Spleen (tissue), 11 donors: ENCODE data around the gene EML6. TPM values are rescaled to one million over a fixed set of nuclear protein-coding genes. Genes with fewer than 3 reads are reported as not detected.

Experiments
- DNase-seq: peaks from one replicate; pipeline ENCODE4 v3.0.0-alpha.2; 2020
- H3K27ac ChIP-seq, 8 donors: fragments of 200-600 bp; sonication (generic) in 7 of 8; 1 replicate in 4 of 8; 2 replicates in 4 of 8; pipeline versions ENCODE4 v1.5.0 to v1.8.0; 2016 to 2021; ENCODE audit warnings: inconsistent platforms in 4 of 8, mild to moderate bottlenecking in 4 of 8, moderate library complexity in 1 of 8
- H3K27me3 ChIP-seq, 7 donors: fragments of 200-600 bp; sonication (generic) in 6 of 7; replicated peaks in 1 of 7; 1 replicate in 4 of 7; 2 replicates in 3 of 7; pipeline versions ENCODE4 v1.5.0 to v1.8.0; 2016 to 2021; ENCODE audit warnings: inconsistent platforms in 3 of 7, mild to moderate bottlenecking in 1 of 7
- H3K36me3 ChIP-seq, 6 donors: fragments of 200-600 bp; sonication (generic) in 5 of 6; 1 replicate in 4 of 6; 2 replicates in 2 of 6; pipeline versions ENCODE4 v1.5.0 to v1.8.0; 2016 to 2021; ENCODE audit warnings: inconsistent platforms in 2 of 6
- H3K4me1 ChIP-seq, 6 donors: fragments of 200-600 bp; sonication (generic) in 5 of 6; 1 replicate in 3 of 6; 2 replicates in 3 of 6; pipeline versions ENCODE4 v1.5.0 to v1.8.0; 2016 to 2021; ENCODE audit warnings: inconsistent platforms in 3 of 6
- H3K4me3 ChIP-seq, 8 donors: fragments of 200-600 bp; sonication (generic) in 7 of 8; 1 replicate in 4 of 8; 2 replicates in 4 of 8; pipeline versions ENCODE4 v1.5.0 to v1.8.0; 2016 to 2021; ENCODE audit warnings: inconsistent platforms in 4 of 8, mild to moderate bottlenecking in 4 of 8, moderate library complexity in 2 of 8
- H3K9me3 ChIP-seq, 8 donors: fragments of 200-600 bp; sonication (generic) in 7 of 8; 1 replicate in 4 of 8; 2 replicates in 4 of 8; pipeline versions ENCODE4 v1.5.0 to v1.8.0; 2016 to 2021; ENCODE audit warnings: inconsistent platforms in 4 of 8
- POLR2A ChIP-seq, 3 donors: fragments of 450-650 bp; IDR thresholded peaks; one replicate each; pipeline ENCODE4 v1.5.1; 2017; ENCODE audit warnings: antibody characterized with exemption in 3 of 3, mild to moderate bottlenecking in 1 of 3
- POLR2AphosphoS5 ChIP-seq, 3 donors: sonication (generic); formaldehyde crosslinking; IDR thresholded peaks; one replicate each; pipeline ENCODE4 v1.5.1; 2017; ENCODE audit warnings: antibody characterized with exemption in 3 of 3
- WGBS, 5 donors: extraction: QIAGEN DNeasy Blood & Tissue Kit in 3 of 5; methylation state at CpG; one replicate each; pipeline versions ENCODE4 v1.1.5 to v1.1.7; 2013 to 2018; 5-methylcytosine and 5-hydroxymethylcytosine counted together
- intact Hi-C: fragments of 100-400 bp; cut with DNase I; formaldehyde crosslinking; loops from one replicate; pipeline ENCODE4 v1.15.0; 2023; ENCODE audit warnings: low total_unique reads
- polyA plus RNA-seq, 3 donors: library from polyadenylated mRNA; stranded (reverse); fragments of 200-250 nt; gene quantifications; one replicate each; pipeline ENCODE4 v1.2.1, GENCODE V29; 2013
- total RNA-seq, 7 donors: library from RNA; depleted of rRNA in 3 of 7; stranded (reverse); fragments of >200 nt in 3 of 7; fragmentation: NEBNext Ultra II Directional in 4 of 7; extraction: Animal tissue kit (Norgen Biotek cat#: 25700) in 4 of 7; gene quantifications; one replicate each; pipeline versions ENCODE4 v1.1.0 to v1.2.1, GENCODE V29; 2016 to 2021
- TF ChIP-seq, protein P1 (sequence below), 11 experiments: fragments of 200-600 bp in 7 of 11; fragments of 450-650 bp in 4 of 11; sonication (generic) in 4 of 11; IDR thresholded peaks in 8 of 11; conservative IDR thresholded peaks in 3 of 11; 1 replicate in 7 of 11; 2 replicates in 4 of 11; pipeline versions ENCODE4 v1.4.0 to v1.8.0; 2016 to 2021; ENCODE audit warnings: antibody characterized with exemption in 11 of 11, inconsistent platforms in 4 of 11, mild to moderate bottlenecking in 1 of 11
- donor health status: healthy with polysubstance abuse.
- donor health status: DM: no; HTN: no; CAD: no; lungs with moderate emphysema.
- donor health status: DM: no; HTN: no; CAD: no.
- donor health status: Bipolar disorder and iron deficiency.
- donor health status: healthy.
- donor health status: DM: no; HTN: no; CAD: no.
- donor health status: DM: yes; HTN: yes; CAD: no.

The EML6 gene
- total and polyA plus RNA-seq, 10 donors: 4.7 to 18.2 (median 7.6) TPM

DNA sequence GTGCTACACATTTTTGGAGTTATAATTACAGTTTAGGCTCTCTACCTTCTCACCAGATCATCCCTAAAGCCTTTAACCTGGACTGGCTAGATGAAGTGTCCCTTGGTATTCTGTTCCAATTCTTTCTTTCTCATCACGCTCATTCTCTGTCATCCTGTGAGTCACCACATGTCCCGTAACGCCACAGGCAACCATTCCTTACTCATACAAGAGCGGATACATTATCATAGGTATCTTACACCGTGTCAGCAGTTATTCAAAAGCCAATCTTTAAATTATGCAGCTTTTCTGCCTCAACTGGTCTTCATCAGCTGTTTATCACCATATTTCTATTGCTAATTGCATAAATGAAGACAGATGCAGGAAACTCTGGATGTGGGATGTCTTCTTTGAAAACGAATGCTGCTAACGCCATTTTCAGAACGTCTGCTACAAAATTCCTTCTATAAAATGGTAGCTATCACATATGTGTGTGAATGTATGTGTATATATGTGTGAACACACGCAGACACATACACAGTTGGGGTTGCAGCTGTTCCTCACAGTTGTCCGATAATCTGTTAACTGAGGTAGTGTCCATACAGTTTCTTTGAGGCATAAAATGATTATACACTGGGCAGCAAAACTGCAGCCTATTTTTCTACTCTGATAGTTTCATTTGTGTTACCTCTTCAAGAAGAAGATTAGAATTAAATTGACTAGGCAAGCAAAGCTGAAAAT, 47.9 kb downstream of the EML6 start:
- no peak overlapping the region for H3K4me3 ChIP-seq
- no peak overlapping the region for H3K27ac ChIP-seq
- WGBS, 5 donors: 82 to 95% (median 86%) methylated on average over 10 of the region's 10 CpGs
- peaks cover 0 to 5% (median 0%) of the 10 kb centered on the region in 6 donors for H3K4me1 ChIP-seq
- no peaks in the 10 kb centered on the region for H3K27me3 ChIP-seq
- no peak for DNase-seq
- intact Hi-C loops: no loop called here
- peaks cover 0 to 22% (median 16%) of the 10 kb centered on the region in 8 donors for H3K9me3 ChIP-seq
- TF ChIP-seq, protein P1, sequence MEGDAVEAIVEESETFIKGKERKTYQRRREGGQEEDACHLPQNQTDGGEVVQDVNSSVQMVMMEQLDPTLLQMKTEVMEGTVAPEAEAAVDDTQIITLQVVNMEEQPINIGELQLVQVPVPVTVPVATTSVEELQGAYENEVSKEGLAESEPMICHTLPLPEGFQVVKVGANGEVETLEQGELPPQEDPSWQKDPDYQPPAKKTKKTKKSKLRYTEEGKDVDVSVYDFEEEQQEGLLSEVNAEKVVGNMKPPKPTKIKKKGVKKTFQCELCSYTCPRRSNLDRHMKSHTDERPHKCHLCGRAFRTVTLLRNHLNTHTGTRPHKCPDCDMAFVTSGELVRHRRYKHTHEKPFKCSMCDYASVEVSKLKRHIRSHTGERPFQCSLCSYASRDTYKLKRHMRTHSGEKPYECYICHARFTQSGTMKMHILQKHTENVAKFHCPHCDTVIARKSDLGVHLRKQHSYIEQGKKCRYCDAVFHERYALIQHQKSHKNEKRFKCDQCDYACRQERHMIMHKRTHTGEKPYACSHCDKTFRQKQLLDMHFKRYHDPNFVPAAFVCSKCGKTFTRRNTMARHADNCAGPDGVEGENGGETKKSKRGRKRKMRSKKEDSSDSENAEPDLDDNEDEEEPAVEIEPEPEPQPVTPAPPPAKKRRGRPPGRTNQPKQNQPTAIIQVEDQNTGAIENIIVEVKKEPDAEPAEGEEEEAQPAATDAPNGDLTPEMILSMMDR (IDR thresholded peaks at IDR 0.05 in 8 of 11, conservative IDR thresholded peaks at IDR 0.05 in 3 of 11): no peak
- TF ChIP-seq POLR2AphosphoS5 (IDR thresholded peaks at IDR 0.05) (no peak), POLR2A (IDR thresholded peaks at IDR 0.05) (no peak)
- H3K36me3 ChIP-seq: no peaks in the 10 kb centered on the region

GRCh38 chr2:54772110-54772509, 48.6 kb downstream of the EML6 start:
- peaks cover 0 to 26% (median 21%) of the 10 kb centered on the region in 8 donors for H3K9me3 ChIP-seq
- H3K27ac ChIP-seq: no peak overlapping the region
- intact Hi-C loops: no loop called here
- DNase-seq: no peak
- H3K27me3 ChIP-seq: no peaks in the 10 kb centered on the region
- H3K36me3 ChIP-seq: no peaks in the 10 kb centered on the region
- TF ChIP-seq POLR2AphosphoS5 (IDR thresholded peaks at IDR 0.05) (no peak), POLR2A (IDR thresholded peaks at IDR 0.05) (no peak)
- TF ChIP-seq, protein P1 (IDR thresholded peaks at IDR 0.05 in 8 of 11, conservative IDR thresholded peaks at IDR 0.05 in 3 of 11): no peak
- WGBS, 5 donors: 78 to 87% (median 83%) methylated on average over 3 of the region's 3 CpGs
- no peak overlapping the region for H3K4me3 ChIP-seq
- peaks cover 0 to 5% (median 0%) of the 10 kb centered on the region in 6 donors for H3K4me1 ChIP-seq

GRCh38 chr2:54772531-54772930, 49.1 kb downstream of the EML6 start:
- Histone ChIP-seq H3K9me3 (peaks cover 0 to 26% (median 21%) of the 10 kb centered on the region in 8 donors), H3K4me3 (no peak overlapping the region), H3K27ac (no peak overlapping the region), H3K4me1 (peaks cover 0 to 5% (median 0%) of the 10 kb centered on the region in 6 donors), H3K36me3 (no peaks in the 10 kb centered on the region), H3K27me3 (no peaks in the 10 kb centered on the region)
- intact Hi-C loops: no loop called here
- no peak for TF ChIP-seq POLR2A (IDR thresholded peaks at IDR 0.05)
- no peak for TF ChIP-seq POLR2AphosphoS5 (IDR thresholded peaks at IDR 0.05)
- TF ChIP-seq, protein P1 (IDR thresholded peaks at IDR 0.05 in 8 of 11, conservative IDR thresholded peaks at IDR 0.05 in 3 of 11): no peak
- no peak for DNase-seq
- WGBS, 5 donors: 88 to 97% (median 94%) methylated on average over 4 of the region's 4 CpGs

GRCh38 chr2:54773233-54773632, 49.8 kb downstream of the EML6 start:
- no peak for DNase-seq
- intact Hi-C loops: no loop called here
- peaks cover 0 to 2% (median 0%) of the 10 kb centered on the region in 6 donors for H3K4me1 ChIP-seq
- no peak for TF ChIP-seq POLR2AphosphoS5 (IDR thresholded peaks at IDR 0.05)
- TF ChIP-seq, protein P1 (IDR thresholded peaks at IDR 0.05 in 8 of 11, conservative IDR thresholded peaks at IDR 0.05 in 3 of 11): no peak
- TF ChIP-seq POLR2A (IDR thresholded peaks at IDR 0.05): no peak
- no peak overlapping the region for H3K4me3 ChIP-seq
- no peaks in the 10 kb centered on the region for H3K36me3 ChIP-seq
- H3K9me3 ChIP-seq: peaks cover 0 to 26% (median 21%) of the 10 kb centered on the region in 8 donors
- no peak overlapping the region for H3K27ac ChIP-seq
- no peaks in the 10 kb centered on the region for H3K27me3 ChIP-seq
- 91 to 98% (median 94%) methylated on average over 3 of the region's 3 CpGs for WGBS, 5 donors
